GM23338 (cell line): Measurements from ENCODE around the gene KIAA0753.
A peak's percentile ranks its signal among the peaks of the same experiment; 100 is the strongest.

Experiments
- CREB1 ChIP-seq: fragments of 250-450 bp; sonication (Bioruptor Pico); IDR thresholded peaks from 2 replicates; pipeline ENCODE4 v1.5.0; 2020; ENCODE audit warnings: low read depth, mild to moderate bottlenecking, moderate library complexity
- CTCF ChIP-seq, 2 experiments: fragments of 200-600 bp in 1 of 2; sonication (generic) in 1 of 2; conservative IDR thresholded peaks; 2 replicates each; pipeline versions ENCODE4 v1.5.1 to v1.6.1; 2016 to 2017; ENCODE audit warnings: antibody characterized with exemption in 2 of 2, low read depth in 2 of 2, mild to moderate bottlenecking in 2 of 2, moderate library complexity in 1 of 2
- EZH2 ChIP-seq: fragments of 200-600 bp; sonication (generic); IDR thresholded peaks from one replicate; pipeline ENCODE4 v1.8.0; 2017; ENCODE audit warnings: antibody characterized with exemption, mild to moderate bottlenecking, low read depth; ENCODE audit not compliant: unreplicated experiment
- EZH2phosphoT487 ChIP-seq: fragments of 200-600 bp; sonication (generic); IDR thresholded peaks from one replicate; pipeline ENCODE4 v1.8.1; 2018; ENCODE audit warnings: antibody characterized with exemption; ENCODE audit not compliant: unreplicated experiment
- JUNB ChIP-seq: IDR thresholded peaks from one replicate; pipeline ENCODE4 v1.6.1; 2016; ENCODE audit warnings: antibody characterized with exemption; ENCODE audit not compliant: unreplicated experiment
- NANOG ChIP-seq: IDR thresholded peaks from 2 replicates; pipeline ENCODE4 v1.6.1; 2016; ENCODE audit warnings: antibody characterized with exemption, borderline replicate concordance
- POLR2AphosphoS5 ChIP-seq: IDR thresholded peaks from 2 replicates; pipeline ENCODE4 v1.6.1; 2016; ENCODE audit warnings: antibody characterized with exemption, low read depth
- REST ChIP-seq: IDR thresholded peaks from one replicate; pipeline ENCODE4 v1.6.1; 2018; ENCODE audit warnings: antibody characterized with exemption; ENCODE audit not compliant: unreplicated experiment
- ZNF114 ChIP-seq: fragments of 250-450 bp; sonication (Bioruptor Pico); IDR thresholded peaks from 2 replicates; pipeline ENCODE4 v1.5.0; 2020; ENCODE audit warnings: mild to moderate bottlenecking, moderate library complexity
- ZNF331 ChIP-seq: fragments of 250-450 bp; sonication (Bioruptor Pico); IDR thresholded peaks from 2 replicates; pipeline ENCODE4 v1.5.0; 2020; ENCODE audit warnings: low read depth, mild to moderate bottlenecking, moderate library complexity

- no peak for TF ChIP-seq CTCF (conservative IDR thresholded peaks at IDR 0.05; ENCODE audit: low read depth in 2 of 2)
- no peak for TF ChIP-seq EZH2
- TF ChIP-seq POLR2AphosphoS5, result no peak
- no peak for TF ChIP-seq REST
- 0 out of 2 replicates have a peak, but pooled peaks have one; percentile 18 for TF ChIP-seq CREB1 (CRISPR knock-in tag)
- TF ChIP-seq JUNB, result no peak
- no peak for TF ChIP-seq EZH2phosphoT487
- TF ChIP-seq ZNF331 (CRISPR knock-in tag), result no peak
- no peak for TF ChIP-seq NANOG
- no peak for TF ChIP-seq ZNF114 (CRISPR knock-in tag)
These were observed 11.5 kb upstream of the KIAA0753 start for GRCh38 chr17:6651919-6652452.
